ENCODE results near the gene SLC66A1.

DNA sequence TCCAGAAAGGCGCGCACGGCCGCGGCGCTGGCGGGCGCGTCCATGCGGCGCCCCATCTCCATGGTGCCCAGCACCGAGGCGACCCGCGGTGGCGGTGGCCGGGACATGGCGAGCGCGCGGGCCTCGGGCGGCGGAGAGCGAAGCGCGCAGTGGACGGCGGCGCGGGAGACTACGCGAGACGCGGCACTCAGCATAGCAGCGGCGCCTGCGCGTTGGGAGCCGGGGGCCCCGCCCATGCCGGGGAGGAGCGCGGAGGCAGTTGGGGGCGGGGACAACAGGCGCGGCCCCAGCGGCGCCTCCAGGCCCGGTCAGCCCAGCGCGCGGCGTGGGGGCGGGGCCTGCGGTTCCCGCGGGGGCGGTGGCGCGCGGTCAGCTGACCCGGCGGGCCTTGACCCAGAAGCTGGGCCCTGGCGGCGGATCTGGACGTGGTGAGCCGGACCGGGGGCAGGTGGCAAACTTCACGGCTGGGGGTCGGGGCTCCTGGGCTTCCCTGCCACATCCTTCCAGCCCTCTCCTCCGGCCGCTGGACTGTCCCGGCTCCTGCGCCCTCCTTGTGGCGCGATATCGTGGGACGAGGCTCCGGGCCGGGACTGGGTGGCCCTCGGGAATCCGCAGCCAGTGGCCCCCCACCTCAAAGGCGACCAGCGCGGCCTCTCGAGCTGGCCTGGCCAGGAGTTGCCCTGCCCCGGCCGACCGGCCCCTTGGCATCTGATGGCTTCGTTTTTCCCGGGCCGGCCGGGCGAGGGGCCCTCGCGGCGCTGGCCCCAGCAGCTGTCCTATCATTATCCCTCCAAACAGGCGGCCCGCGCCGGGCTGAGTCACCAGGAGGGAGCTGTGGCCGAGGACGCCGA, at the start of gene SLC66A1, which contains the start of gene AKR7A2:
- TF ChIP-seq, protein P1, sequence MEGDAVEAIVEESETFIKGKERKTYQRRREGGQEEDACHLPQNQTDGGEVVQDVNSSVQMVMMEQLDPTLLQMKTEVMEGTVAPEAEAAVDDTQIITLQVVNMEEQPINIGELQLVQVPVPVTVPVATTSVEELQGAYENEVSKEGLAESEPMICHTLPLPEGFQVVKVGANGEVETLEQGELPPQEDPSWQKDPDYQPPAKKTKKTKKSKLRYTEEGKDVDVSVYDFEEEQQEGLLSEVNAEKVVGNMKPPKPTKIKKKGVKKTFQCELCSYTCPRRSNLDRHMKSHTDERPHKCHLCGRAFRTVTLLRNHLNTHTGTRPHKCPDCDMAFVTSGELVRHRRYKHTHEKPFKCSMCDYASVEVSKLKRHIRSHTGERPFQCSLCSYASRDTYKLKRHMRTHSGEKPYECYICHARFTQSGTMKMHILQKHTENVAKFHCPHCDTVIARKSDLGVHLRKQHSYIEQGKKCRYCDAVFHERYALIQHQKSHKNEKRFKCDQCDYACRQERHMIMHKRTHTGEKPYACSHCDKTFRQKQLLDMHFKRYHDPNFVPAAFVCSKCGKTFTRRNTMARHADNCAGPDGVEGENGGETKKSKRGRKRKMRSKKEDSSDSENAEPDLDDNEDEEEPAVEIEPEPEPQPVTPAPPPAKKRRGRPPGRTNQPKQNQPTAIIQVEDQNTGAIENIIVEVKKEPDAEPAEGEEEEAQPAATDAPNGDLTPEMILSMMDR (conservative IDR thresholded peaks at IDR 0.05; ENCODE audit: low read depth, low read length): no peak
- TF ChIP-seq EZH2phosphoT487 (IDR thresholded peaks at IDR 0.05; ENCODE audit: borderline replicate concordance, low read length): no peak
- no peak for TF ChIP-seq EZH2 (IDR thresholded peaks at IDR 0.05; ENCODE audit: low read length, unreplicated experiment)
